ENCODE data around the gene NTMT1.

GRCh38 chr9:129614932-129615331 is 11.0 kb upstream of the NTMT1 start:
- TF ChIP-seq POLR2AphosphoS5 (IDR thresholded peaks at IDR 0.05; ENCODE audit: low read depth, low read length) (no peak), POLR2A (IDR thresholded peaks at IDR 0.05; ENCODE audit: low read depth, low read length) (no peak)
